BJ (cell line): ENCODE measurements around the gene B4GALT1. TPM values are rescaled to one million over a fixed set of nuclear protein-coding genes. Genes with fewer than 3 reads are reported as not detected.

Experiments used
- CTCF ChIA-PET: fragments of 350-600 bp; formaldehyde crosslinking; extraction: SDS; loops from one replicate; lab custom pipeline; 2021; ENCODE audit warnings: antibody characterized with exemption, inconsistent platforms; lab: Yijun Ruan, JAX
- POLR2A ChIA-PET: fragments of 300-600 bp; sonication (Branson Sonifier 250); formaldehyde crosslinking; extraction: SDS; loops from one replicate; lab custom pipeline; 2021; ENCODE audit warnings: antibody characterized with exemption; lab: Charles Lee
- DNase-seq: peaks from one replicate; pipeline ENCODE4 v3.0.0-alpha.2; 2011; ENCODE audit warnings: low read depth
- H3K27me3 ChIP-seq: 2 replicates; pipeline ENCODE4 v1.6.0; 2011; ENCODE audit warnings: low read length; ENCODE audit not compliant: control insufficient read depth, insufficient read depth
- H3K36me3 ChIP-seq: 2 replicates; pipeline ENCODE4 v1.5.1; 2011; ENCODE audit warnings: low read length; ENCODE audit not compliant: control insufficient read depth, insufficient read depth
- H3K4me3 ChIP-seq: 2 replicates; pipeline ENCODE4 v1.5.1; 2011; ENCODE audit warnings: low read depth, mild to moderate bottlenecking, control low read depth, low read length
- CTCF ChIP-seq: IDR thresholded peaks from 2 replicates; pipeline ENCODE4 v1.5.1; 2011; ENCODE audit warnings: low read depth, mild to moderate bottlenecking, control low read depth, inconsistent platforms, low read length, moderate library complexity; ENCODE audit not compliant: insufficient read depth
- polyA plus RNA-seq: library from polyadenylated mRNA; depleted of rRNA; stranded (reverse); fragments of >200 nt; gene quantifications from 2 replicates; pipeline ENCODE4 v1.2.3, GENCODE V29; 2011

The B4GALT1 gene
- polyA plus RNA-seq, 1 experiment = 85.6 TPM

DNA sequence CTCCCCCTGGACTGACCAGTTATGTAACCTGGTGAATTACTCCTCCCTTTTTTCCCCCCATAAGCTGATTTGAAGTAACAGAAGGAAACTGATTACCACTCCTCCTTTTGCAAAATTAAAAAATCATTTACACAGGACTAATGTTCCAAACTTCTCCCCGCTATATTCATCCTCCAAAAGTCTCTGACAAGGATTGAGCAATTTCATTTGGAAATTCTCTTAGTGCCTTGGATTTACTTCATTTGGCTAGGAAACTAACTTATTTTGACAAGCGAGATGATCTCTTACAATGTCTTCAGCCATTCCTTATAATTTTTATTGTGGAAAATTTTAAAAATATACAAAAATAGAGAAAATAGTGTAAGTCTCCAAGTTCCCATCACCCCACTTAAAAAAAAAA is 15.4 kb upstream of the B4GALT1 start:
- ChIA-PET CTCF (no interaction called here), POLR2A (no interaction called here)
- no peak for TF ChIP-seq CTCF
- Histone ChIP-seq H3K27me3 (no peaks in the 10 kb centered on the region), H3K36me3 (no peaks in the 10 kb centered on the region), H3K4me3 (no peak overlapping the region)
- no peak for DNase-seq

GRCh38 chr9:33180526-33181184 is 13.5 kb upstream of the B4GALT1 start:
- POLR2A ChIA-PET = no interaction called here
- H3K27me3 ChIP-seq = no peaks in the 10 kb centered on the region
- no peaks in the 10 kb centered on the region for H3K36me3 ChIP-seq
- no peak overlapping the region for H3K4me3 ChIP-seq
- DNase-seq = no peak
- no peak for TF ChIP-seq CTCF
- CTCF ChIA-PET = interaction anchor here (1.1 to 2.0 kb wide), 3 partner anchors 12 to 45 kb away, joined by 3 to 8 read pairs (median 5); no protein-coding TSS in a partner anchor

DNA sequence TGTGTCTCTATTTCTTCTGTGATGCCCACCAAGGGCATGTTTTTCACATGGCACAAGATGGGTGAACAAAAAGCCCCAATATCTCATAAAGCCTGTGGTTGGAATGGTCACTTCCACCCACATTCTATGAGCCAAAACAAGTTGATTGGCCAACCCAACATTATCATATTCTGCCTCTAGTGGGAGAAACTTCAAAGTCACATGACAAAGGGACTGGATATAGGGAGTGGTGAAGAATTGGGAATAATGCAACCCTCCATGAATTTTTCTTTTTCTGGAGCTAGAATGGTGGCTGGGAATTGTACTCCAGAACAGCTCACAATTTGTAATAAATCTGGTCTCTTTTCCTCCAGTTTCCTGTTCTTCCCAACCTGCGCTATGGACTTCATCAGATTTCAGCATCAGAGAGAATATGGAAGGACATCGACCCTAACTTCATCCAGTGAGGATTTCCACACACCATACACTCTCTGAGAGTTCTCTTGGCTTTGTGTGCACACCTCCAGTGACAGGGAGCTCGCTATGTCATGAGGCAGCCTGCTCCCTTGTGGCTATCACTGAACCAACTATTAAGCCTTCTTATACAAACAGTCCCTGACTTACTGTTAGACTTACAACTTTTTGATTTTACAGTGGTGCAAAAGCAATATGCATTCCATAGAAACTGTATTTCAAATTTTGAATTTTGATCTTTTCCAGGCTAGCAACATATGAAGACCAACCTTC is 12.0 kb upstream of the B4GALT1 start:
- no peak for TF ChIP-seq CTCF
- ChIA-PET CTCF (interaction anchor here (0.7 to 2.0 kb wide), 3 partner anchors 8 to 47 kb away, joined by 3 to 8 read pairs (median 5); no protein-coding TSS in a partner anchor), POLR2A (no interaction called here)
- Histone ChIP-seq H3K4me3 (no peak overlapping the region), H3K36me3 (no peaks in the 10 kb centered on the region), H3K27me3 (no peaks in the 10 kb centered on the region)
- no peak for DNase-seq

- TF ChIP-seq CTCF = no peak
- Histone ChIP-seq H3K27me3 (no peaks in the 10 kb centered on the region), H3K4me3 (no peak overlapping the region), H3K36me3 (no peaks in the 10 kb centered on the region)
- no peak for DNase-seq
- POLR2A ChIA-PET = interaction anchor here (0.6 kb wide), 1 partner anchor 150 kb away, joined by 8 read pairs; no protein-coding TSS in a partner anchor
- CTCF ChIA-PET = interaction anchor here (0.6 to 1.4 kb wide), 3 partner anchors 10 to 71 kb away, joined by 3 to 4 read pairs (median 3); no protein-coding TSS in a partner anchor
Measured at GRCh38 chr9:33177639-33178038, 10.5 kb upstream of the B4GALT1 start.

DNA sequence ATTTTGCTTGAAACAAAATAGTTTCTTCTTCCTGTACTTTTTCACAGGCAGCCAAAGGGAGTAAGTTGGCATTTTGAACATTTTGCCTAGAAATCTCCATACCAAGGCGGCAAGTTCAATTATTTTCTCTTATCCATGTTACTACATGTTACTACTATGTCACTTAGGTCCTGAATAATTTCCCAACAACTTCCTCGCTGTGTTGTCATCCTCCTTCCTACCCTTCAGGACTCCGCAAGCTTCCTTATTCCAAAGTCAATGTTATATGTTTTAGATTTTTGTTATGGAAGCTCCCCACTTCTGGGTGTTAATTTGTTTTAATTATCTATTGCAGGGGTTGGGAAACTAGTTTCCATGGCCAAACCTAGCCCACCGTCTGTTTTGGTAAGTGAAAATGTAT is 9.9 kb upstream of the B4GALT1 start:
- no peak for TF ChIP-seq CTCF
- Histone ChIP-seq H3K36me3 (no peaks in the 10 kb centered on the region), H3K27me3 (no peaks in the 10 kb centered on the region), H3K4me3 (no peak overlapping the region)
- POLR2A ChIA-PET = interaction anchor here (0.6 kb wide), 1 partner anchor 149 kb away, joined by 8 read pairs; no protein-coding TSS in a partner anchor
- CTCF ChIA-PET = interaction anchor here (0.6 to 1.4 kb wide), 4 partner anchors 11 to 71 kb away, joined by 3 to 4 read pairs (median 3); no protein-coding TSS in a partner anchor
- no peak for DNase-seq
